Effector memory CD8-positive, alpha-beta T cell (primary cell): ENCODE results near the gene TMEM151A.

Experiments
- ATAC-seq: fragments of 150-1000 bp; cut with Tn5 transposase; replicated peaks from 2 replicates; pipeline ENCODE4 v1.10.0; 2021; ENCODE audit warnings: mild to moderate bottlenecking, moderate library complexity
- DNase-seq, 3 experiments: peaks; one replicate each; pipeline ENCODE4 v3.0.0; 2021
- H3K27ac Mint-ChIP-seq, 2 donors: one replicate each; pipeline ENCODE4 v1.8.0; 2022; ENCODE audit warnings: mild to moderate bottlenecking in 2 of 2, mixed read lengths in 2 of 2, moderate library complexity in 2 of 2
- H3K27me3 Mint-ChIP-seq, 2 donors: one replicate each; pipeline ENCODE4 v1.8.0; 2022; ENCODE audit warnings: mixed read lengths in 2 of 2
- H3K36me3 Mint-ChIP-seq: one replicate; pipeline ENCODE4 v1.8.0; 2022; ENCODE audit warnings: mild to moderate bottlenecking, moderate library complexity, mixed read lengths; ENCODE audit not compliant: insufficient read depth
- H3K4me1 Mint-ChIP-seq, 2 donors: one replicate each; pipeline ENCODE4 v1.8.0; 2022; ENCODE audit warnings: low read depth in 2 of 2, mixed read lengths in 2 of 2
- H3K4me3 Mint-ChIP-seq, 2 donors: one replicate each; pipeline ENCODE4 v1.8.0; 2022; ENCODE audit warnings: mild to moderate bottlenecking in 2 of 2, mixed read lengths in 2 of 2, moderate library complexity in 2 of 2
- H3K9me3 Mint-ChIP-seq, 2 donors: one replicate each; pipeline ENCODE4 v1.8.0; 2022; ENCODE audit warnings: mixed read lengths in 2 of 2

TMEM151A gene

DNA sequence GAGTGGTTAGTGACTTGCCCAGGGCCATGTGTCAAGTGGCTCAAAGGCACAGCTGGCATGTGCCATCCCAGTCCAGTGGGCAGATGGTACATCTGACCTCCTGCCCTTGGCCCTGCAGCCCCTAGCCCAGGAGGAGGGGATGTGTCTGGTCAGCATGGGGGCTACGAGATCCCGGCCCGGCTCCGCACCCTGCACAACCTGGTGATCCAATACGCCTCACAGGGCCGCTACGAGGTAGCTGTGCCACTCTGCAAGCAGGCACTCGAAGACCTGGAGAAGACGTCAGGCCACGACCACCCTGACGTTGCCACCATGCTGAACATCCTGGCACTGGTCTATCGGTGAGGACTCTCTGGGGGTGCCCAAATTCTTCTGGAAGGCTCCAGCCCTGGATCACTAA, 29.0 kb upstream of the TMEM151A start:
- no peak for DNase-seq
- peaks cover 67% of the 10 kb centered on the region for H3K36me3 Mint-ChIP-seq

DNA sequence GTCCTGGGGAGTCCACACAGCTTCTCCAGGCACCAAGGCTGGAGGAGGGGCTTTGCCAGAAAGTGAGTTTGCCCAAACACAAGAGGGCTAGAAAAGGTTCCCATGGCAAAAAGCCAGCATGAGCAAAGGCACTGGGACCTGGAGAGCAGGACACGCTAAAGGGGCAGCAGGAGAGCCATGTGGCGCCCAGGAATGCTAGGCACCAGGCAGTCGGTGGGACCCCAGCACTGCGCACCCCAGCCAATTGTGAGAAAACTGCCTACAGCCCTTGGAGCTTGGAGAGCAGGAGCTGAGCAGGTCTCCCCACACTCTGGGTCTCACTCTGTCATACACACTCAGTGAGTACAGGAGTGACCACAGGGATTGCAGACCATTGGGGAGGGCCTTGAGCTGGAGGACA, 28.5 kb upstream of the TMEM151A start:
- no peak overlapping the region for H3K27ac Mint-ChIP-seq
- H3K27me3 Mint-ChIP-seq: no peaks in the 10 kb centered on the region
- peaks cover 26 to 27% of the 10 kb centered on the region in 2 donors for H3K4me1 Mint-ChIP-seq
- ATAC-seq: no peak
- H3K4me3 Mint-ChIP-seq: no peak overlapping the region
- no peak for DNase-seq
- peaks cover 66% of the 10 kb centered on the region for H3K36me3 Mint-ChIP-seq
- no peaks in the 10 kb centered on the region for H3K9me3 Mint-ChIP-seq

More for the DNA sequence above, 29.0 kb upstream of the TMEM151A start:
- no peak for ATAC-seq
- H3K4me3 Mint-ChIP-seq: no peak overlapping the region
- no peaks in the 10 kb centered on the region for H3K9me3 Mint-ChIP-seq
- no peaks in the 10 kb centered on the region for H3K27me3 Mint-ChIP-seq
- peaks cover 21 to 22% of the 10 kb centered on the region in 2 donors for H3K4me1 Mint-ChIP-seq
- H3K27ac Mint-ChIP-seq: no peak overlapping the region

DNA sequence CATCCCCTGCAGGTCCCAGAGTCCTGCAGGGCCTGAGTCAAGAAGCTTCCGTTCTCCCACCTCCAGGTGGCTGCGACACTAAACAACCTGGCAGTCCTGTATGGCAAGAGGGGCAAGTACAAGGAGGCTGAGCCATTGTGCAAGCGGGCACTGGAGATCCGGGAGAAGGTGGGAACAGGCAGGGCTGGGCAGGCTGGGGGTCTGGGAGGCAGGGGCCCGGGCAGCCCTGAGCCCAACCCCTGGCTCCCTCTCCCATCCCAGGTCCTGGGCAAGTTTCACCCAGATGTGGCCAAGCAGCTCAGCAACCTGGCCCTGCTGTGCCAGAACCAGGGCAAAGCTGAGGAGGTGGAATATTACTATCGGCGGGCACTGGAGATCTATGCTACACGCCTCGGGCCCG, 27.9 kb upstream of the TMEM151A start:
- no peaks in the 10 kb centered on the region for H3K9me3 Mint-ChIP-seq
- no peak for ATAC-seq
- H3K27me3 Mint-ChIP-seq: no peaks in the 10 kb centered on the region
- H3K36me3 Mint-ChIP-seq: peaks cover 66% of the 10 kb centered on the region
- no peak overlapping the region for H3K4me3 Mint-ChIP-seq
- peaks cover 22 to 23% of the 10 kb centered on the region in 2 donors for H3K4me1 Mint-ChIP-seq
- no peak for DNase-seq
- peak overlapping the region in 1 of 2 donors; percentile 25 for H3K27ac Mint-ChIP-seq

DNA sequence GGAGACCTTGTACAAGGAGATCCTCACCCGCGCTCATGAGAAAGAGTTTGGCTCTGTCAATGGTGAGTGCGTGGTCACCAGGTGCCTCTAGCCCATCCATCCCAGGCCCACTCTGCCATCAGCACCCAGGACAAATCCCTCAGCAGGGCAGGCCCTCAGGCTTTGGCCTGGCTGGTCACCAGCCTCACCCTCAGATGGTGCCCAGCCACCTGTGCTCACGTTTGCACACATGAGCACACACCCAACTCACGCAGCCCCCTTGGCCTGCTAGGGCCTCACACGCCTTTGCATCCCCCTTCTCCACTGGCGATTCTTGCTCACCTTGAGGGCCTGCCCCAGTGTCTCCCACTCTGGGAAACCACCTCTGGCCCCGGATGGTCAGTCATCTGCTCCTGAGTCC, 27.3 kb upstream of the TMEM151A start:
- peak overlapping the region; percentile 25 to 46 for H3K27ac Mint-ChIP-seq
- H3K4me1 Mint-ChIP-seq: peaks cover 21% of the 10 kb centered on the region in 2 donors
- no peaks in the 10 kb centered on the region for H3K27me3 Mint-ChIP-seq
- no peak overlapping the region for H3K4me3 Mint-ChIP-seq
- ATAC-seq (no peak), DNase-seq (no peak)
- no peaks in the 10 kb centered on the region for H3K9me3 Mint-ChIP-seq
- H3K36me3 Mint-ChIP-seq: peaks cover 66% of the 10 kb centered on the region

DNA sequence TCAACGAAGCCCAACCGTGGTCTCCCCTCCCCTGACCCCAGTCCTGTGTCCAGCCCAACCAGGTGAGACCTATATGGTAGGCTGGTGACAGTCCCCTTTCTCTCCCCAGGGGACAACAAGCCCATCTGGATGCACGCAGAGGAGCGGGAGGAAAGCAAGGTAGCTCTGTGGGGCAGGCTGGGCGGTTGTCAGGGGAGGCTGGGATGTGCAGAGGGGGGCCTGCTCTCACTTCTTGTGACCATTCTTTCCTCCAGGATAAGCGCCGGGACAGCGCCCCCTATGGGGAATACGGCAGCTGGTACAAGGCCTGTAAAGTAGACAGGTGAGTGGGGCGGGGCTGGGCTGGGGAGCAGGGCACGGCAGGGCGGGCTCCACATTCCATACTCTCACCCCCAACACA, 26.8 kb upstream of the TMEM151A start:
- no peaks in the 10 kb centered on the region for H3K9me3 Mint-ChIP-seq
- ATAC-seq (no peak), DNase-seq (no peak)
- H3K4me1 Mint-ChIP-seq: peaks cover 23% of the 10 kb centered on the region in 2 donors
- peak overlapping the region in 1 of 2 donors; percentile 46 for H3K27ac Mint-ChIP-seq
- no peak overlapping the region for H3K4me3 Mint-ChIP-seq
- peaks cover 62% of the 10 kb centered on the region for H3K36me3 Mint-ChIP-seq
- H3K27me3 Mint-ChIP-seq: no peaks in the 10 kb centered on the region

DNA sequence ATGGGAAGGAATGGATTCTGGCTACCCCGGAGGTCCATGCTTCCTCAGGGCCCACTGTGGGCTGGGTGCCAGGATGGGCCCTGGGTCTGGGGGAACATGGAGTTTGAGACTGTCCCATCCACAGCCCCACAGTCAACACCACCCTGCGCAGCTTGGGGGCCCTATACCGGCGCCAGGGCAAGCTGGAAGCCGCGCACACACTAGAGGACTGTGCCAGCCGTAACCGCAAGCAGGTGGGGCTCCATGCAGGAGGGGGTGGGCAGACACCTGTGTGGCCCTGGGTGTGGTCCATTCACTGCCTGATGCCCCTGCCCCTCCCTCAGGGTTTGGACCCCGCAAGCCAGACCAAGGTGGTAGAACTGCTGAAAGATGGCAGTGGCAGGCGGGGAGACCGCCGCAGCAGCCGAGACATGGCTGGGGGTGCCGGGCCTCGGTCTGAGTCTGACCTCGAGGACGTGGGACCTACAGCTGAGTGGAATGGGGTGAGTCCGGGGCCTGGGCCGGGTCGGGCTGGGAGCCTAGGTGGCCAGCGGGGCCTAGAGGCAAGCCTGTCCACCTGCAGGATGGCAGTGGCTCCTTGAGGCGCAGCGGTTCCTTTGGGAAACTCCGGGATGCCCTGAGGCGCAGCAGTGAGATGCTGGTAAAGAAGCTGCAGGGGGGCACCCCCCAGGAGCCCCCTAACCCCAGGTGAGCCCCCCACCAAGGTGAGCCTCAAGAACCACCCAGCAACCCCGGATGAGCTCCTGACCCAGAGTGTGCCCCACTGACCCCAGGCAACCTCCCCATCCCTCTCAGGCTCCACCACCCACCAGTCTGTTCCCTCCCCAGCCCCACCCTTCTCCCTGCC, 25.9 kb upstream of the TMEM151A start:
- no peaks in the 10 kb centered on the region for H3K27me3 Mint-ChIP-seq
- no peak overlapping the region for H3K4me3 Mint-ChIP-seq
- no peaks in the 10 kb centered on the region for H3K9me3 Mint-ChIP-seq
- H3K4me1 Mint-ChIP-seq: peaks cover 28 to 29% of the 10 kb centered on the region in 2 donors
- peaks cover 63% of the 10 kb centered on the region for H3K36me3 Mint-ChIP-seq
- peak overlapping the region in 1 of 2 donors; percentile 46 for H3K27ac Mint-ChIP-seq
- ATAC-seq (no peak), DNase-seq (no peak)

DNA sequence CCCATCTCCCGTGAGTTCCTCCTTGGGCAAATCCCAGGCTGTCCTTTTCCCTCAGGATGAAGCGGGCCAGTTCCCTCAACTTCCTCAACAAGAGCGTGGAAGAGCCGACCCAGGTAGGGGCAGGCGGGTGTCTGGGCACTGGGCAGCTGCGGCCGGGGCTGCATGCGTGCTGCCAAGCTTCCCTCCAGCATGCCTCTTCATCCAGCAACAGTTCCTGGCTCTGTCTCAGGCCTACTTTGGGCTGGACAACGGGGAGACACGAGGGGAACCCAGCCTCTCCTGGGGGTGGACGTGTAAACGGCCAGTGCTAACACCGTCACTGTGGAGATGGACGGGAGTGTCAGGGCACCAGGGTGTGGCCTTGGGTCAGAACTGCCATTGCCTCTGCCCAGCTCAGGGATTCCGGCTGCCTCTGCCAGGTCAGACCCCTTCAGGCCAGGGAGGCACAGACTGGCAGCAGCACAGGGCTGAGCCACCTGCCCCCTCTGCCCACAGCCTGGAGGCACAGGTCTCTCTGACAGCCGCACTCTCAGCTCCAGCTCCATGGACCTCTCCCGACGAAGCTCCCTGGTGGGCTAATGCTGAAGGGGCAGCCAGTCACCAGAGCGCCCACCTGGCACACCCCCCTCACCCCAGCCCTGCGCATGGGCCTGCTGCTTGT, 25.2 kb upstream of the TMEM151A start:
- H3K9me3 Mint-ChIP-seq: no peaks in the 10 kb centered on the region
- DNase-seq: no peak
- H3K4me1 Mint-ChIP-seq: peaks cover 32 to 33% of the 10 kb centered on the region in 2 donors
- H3K27me3 Mint-ChIP-seq: no peaks in the 10 kb centered on the region
- ATAC-seq: no peak
- H3K36me3 Mint-ChIP-seq: peaks cover 65% of the 10 kb centered on the region
- H3K4me3 Mint-ChIP-seq: peak overlapping the region; percentile 93 to 96
- H3K27ac Mint-ChIP-seq: peak overlapping the region; percentile 89 to 97

DNA sequence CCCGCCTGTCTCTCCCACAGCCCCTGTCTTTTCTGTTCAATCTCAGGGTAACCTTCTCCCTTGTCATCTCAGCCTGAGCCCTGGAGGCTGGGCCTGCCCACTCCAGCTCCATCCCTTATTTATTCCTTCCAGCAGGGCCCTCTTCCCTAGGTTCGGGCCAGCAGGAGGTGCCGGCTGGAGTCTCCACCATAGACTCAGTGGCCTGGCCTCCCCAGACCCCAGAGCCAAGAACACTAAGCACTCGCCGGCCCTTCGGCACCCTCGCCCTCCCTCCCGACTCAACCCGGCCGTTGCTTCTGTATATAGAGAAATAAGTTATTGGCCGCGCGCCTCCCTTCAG, 24.7 kb upstream of the TMEM151A start:
- Mint-ChIP-seq H3K36me3 (peaks cover 67% of the 10 kb centered on the region), H3K9me3 (no peaks in the 10 kb centered on the region), H3K27ac (peak overlapping the region; percentile 89 to 97), H3K27me3 (no peaks in the 10 kb centered on the region), H3K4me1 (peaks cover 36 to 38% of the 10 kb centered on the region in 2 donors), H3K4me3 (peak overlapping the region; percentile 93 to 96)
- no peak for DNase-seq
- ATAC-seq: no peak

DNA sequence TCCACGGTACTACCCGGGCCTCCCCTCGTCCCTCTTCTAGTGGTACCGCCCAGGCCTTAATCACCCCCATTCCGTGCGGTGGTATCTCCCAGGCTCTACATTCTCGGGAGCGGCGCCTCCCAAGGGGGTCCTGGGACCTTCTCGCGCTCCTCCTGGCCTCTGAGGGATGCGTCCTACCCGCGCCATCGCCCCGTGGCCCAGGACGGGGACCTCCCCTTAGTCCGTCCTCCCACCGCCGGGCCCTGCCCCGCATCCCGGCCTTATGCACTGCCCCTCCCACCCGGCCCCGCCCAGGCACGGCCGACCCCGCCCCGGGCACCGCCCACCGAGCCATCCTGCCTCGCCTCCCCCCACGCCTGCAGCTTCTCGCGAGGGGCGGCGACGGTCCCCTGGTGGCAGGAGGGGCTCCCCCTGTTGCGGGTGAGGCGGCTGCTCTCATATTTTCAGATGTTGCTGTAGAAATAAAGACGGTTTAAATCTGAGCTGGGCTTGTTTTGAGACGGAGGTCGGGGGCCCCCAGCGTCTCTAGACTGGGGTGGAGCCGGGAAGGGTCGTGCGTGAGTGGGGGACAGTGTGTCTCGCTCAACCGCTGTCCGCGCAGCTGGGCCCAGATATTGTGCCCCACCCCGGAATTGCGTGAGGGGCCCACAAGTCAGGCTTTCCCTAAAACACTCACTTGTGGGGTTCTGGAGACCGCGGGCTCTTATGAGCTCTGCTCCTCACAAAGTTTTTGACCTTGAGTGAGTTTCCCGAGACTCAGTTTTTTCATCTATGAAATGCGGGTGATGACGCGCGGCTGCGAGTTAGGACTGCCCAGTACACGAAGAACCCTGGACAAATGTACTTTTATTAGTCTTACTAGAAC, 24.1 kb upstream of the TMEM151A start:
- Mint-ChIP-seq H3K36me3 (peaks cover 65% of the 10 kb centered on the region), H3K9me3 (no peaks in the 10 kb centered on the region), H3K4me1 (peaks cover 42 to 43% of the 10 kb centered on the region in 2 donors), H3K27me3 (no peaks in the 10 kb centered on the region), H3K4me3 (peak overlapping the region; percentile 93 to 96), H3K27ac (peak overlapping the region; percentile 89 to 97)
- DNase-seq (peak; percentile 73 to 81 (median 76)), ATAC-seq (peak; percentile 58)

DNA sequence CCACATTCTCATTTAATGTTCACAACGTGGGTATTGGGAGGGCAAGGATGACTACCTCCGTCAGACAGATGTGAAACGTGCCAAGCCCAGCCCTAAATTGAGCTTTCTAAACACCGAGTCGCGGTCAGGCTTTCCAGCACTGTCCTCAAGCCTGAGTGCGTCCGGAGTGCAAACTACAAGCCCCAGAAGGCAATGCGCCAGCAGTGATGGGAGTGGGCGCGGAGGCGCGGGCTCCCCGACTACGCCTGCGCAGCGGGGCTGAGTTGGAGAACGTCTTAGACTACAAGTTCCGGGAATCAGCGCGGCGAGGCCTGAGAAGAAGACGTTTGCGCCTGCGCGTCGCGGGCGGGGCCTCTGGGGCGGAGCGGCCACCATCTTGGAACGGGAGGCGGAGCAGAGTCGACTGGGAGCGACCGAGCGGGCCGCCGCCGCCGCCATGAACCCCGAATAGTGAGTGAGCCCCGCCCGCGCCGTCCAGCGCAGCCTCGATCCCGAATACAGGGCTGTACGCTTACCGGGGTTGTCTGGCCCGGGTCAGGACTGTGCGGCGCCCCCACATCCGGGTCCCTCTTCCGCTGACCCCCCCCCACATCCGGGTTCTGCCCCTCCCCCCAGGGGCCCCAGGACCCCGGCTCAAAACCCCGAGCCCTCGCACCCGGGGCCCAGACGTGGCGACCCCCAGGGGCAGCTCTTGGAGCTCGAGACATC, 23.3 kb upstream of the TMEM151A start, which contains the start of gene RAB1B:
TSS of gene RAB1B (plus strand) at position 396 of the 708 bp plus-strand sequence. CDS start at position 437, 41 bp downstream.
- DNase-seq: peak; percentile 99 to 100 (median 99)
- no peaks in the 10 kb centered on the region for H3K9me3 Mint-ChIP-seq
- H3K36me3 Mint-ChIP-seq: peaks cover 68% of the 10 kb centered on the region
- peak; percentile 79 for ATAC-seq
- H3K27ac Mint-ChIP-seq: peak within 1 kb of the TSS; percentile 89 to 97
- no peaks in the 10 kb centered on the region for H3K27me3 Mint-ChIP-seq
- H3K4me3 Mint-ChIP-seq: peak within 1 kb of the TSS; percentile 93 to 96
- H3K4me1 Mint-ChIP-seq: peaks cover 49 to 51% of the 10 kb centered on the region in 2 donors

DNA sequence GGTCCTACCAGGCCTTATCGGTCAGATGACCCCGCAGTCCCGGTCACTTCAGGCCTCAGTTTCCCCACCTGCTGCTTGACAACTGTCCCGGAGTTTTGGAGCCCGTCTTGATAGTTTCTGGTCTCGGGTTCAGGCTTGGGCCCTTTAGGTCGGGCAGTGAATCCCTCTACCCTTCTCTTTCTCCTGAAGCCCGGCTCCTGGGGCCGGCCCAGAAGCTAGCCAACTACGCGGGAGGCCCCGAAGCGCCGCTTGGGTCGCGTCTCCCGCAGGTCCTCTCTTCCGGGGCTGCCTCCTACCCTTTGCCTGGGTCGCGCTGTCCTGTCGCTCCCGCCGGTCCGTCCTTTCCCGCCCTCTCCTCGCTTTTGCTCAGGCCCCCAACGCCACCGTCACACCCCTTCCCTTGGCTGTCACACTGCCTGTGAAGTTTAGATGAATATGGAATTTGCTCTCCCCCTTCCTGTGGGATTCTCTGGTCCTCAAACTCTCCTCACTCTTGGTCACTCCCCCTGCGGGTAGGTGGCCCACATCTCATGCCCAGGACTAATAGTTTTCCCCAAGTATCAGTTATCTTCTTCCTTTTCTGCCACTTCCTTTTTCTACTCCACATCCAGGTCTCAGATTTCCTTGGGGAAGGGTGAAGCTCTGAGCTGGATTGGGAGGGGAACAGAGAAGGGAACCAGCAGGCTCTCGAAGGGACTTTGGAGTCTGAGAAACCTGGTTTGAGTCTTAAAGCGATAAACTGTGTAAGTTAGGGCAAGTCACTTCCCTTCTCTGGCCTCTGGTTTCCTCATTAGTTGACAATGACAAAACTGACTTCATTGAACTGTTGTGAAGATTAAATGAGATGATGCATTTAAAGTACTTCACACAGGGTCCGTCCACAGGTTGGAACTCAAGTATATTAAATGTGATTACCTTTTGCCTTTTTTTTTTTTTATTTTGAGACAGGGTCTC, 22.5 kb upstream of the TMEM151A start:
- Mint-ChIP-seq H3K4me3 (peak overlapping the region; percentile 93 to 96), H3K4me1 (peaks cover 56 to 59% of the 10 kb centered on the region in 2 donors), H3K27ac (peak overlapping the region; percentile 89 to 97), H3K9me3 (no peaks in the 10 kb centered on the region), H3K36me3 (peaks cover 72% of the 10 kb centered on the region), H3K27me3 (no peaks in the 10 kb centered on the region)
- ATAC-seq (no peak), DNase-seq (no peak)

DNA sequence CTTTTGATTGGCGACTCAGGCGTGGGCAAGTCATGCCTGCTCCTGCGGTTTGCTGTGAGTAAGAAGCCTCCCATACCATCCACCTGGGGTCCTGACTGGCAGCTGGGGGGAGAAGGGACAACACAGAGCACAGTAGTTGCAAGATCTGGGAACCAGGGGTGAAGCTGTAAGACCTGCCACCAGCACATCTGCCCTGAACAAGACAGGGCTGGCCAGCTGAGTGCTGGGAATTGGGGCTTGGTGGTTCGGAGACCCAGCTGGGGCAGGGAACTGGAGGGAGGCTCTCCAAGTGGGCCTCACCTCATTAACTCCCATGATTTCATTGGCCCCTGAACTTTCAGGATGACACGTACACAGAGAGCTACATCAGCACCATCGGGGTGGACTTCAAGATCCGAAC, 19.9 kb upstream of the TMEM151A start:
- no peak for DNase-seq
- Mint-ChIP-seq H3K4me1 (peaks cover 60 to 69% of the 10 kb centered on the region in 2 donors), H3K27me3 (no peaks in the 10 kb centered on the region), H3K9me3 (no peaks in the 10 kb centered on the region), H3K27ac (peak overlapping the region in 1 of 2 donors; percentile 88), H3K4me3 (peak overlapping the region; percentile 93 to 96), H3K36me3 (peaks cover 80% of the 10 kb centered on the region)
- no peak for ATAC-seq
